HEK293 (cell line): ENCODE data around the gene CBFB.

Experiments used
- CTCF ChIA-PET: fragments of 350-600 bp; formaldehyde crosslinking; extraction: SDS; loops from one replicate; lab custom pipeline; 2021; ENCODE audit warnings: antibody characterized with exemption; lab: Yijun Ruan, JAX
- POLR2A ChIA-PET: fragments of 300-600 bp; formaldehyde crosslinking; extraction: SDS; loops from one replicate; lab custom pipeline; 2020; ENCODE audit warnings: antibody characterized with exemption, inconsistent platforms; lab: Yijun Ruan, JAX
- H3K27ac ChIP-seq: fragments of 200-500 bp; sonication (Bioruptor generic); 2 replicates; pipeline ENCODE4 v1.5.1; 2014; ENCODE audit warnings: low read depth, low read length, control low read depth, inconsistent platforms; ENCODE audit errors: extremely low read depth
- H3K36me3 ChIP-seq, 2 experiments: fragments of 200-500 bp in 1 of 2; sonication (Bioruptor generic) in 1 of 2; 1 replicate in 1 of 2; 2 replicates in 1 of 2; pipeline ENCODE4 v1.5.1; 2014 to 2017; ENCODE audit warnings: inconsistent platforms in 2 of 2, low read length in 2 of 2; ENCODE audit not compliant: control insufficient read depth in 2 of 2, insufficient read depth in 1 of 2
- H3K4me1 ChIP-seq: fragments of 200-500 bp; sonication (Bioruptor generic); 2 replicates; pipeline ENCODE4 v1.5.1; 2014; ENCODE audit warnings: mild to moderate bottlenecking, low read length, inconsistent platforms; ENCODE audit not compliant: control insufficient read depth, insufficient read depth
- H3K4me3 ChIP-seq: 2 replicates; pipeline ENCODE4 v1.5.1; 2011; ENCODE audit warnings: low read depth, mild to moderate bottlenecking, control low read depth, low read length, moderate library complexity
- H3K9me3 ChIP-seq: fragments of 200-500 bp; sonication (Bioruptor generic); 2 replicates; pipeline ENCODE4 v1.5.1; 2014; ENCODE audit warnings: low read depth, low read length, inconsistent platforms; ENCODE audit not compliant: control insufficient read depth, insufficient read depth
- EGR2 ChIP-seq: fragments of 450-650 bp; formaldehyde crosslinking; IDR thresholded peaks from 2 replicates; pipeline ENCODE4 v1.5.1; 2016; ENCODE audit warnings: low read depth, missing biosample characterization, missing genetic modification characterization
- IKZF3 ChIP-seq: fragments of 450-650 bp; IDR thresholded peaks from 2 replicates; pipeline ENCODE4 v1.5.0; 2018; ENCODE audit warnings: missing biosample characterization, mild to moderate bottlenecking, missing genetic modification characterization, moderate library complexity
- KLF7 ChIP-seq: fragments of 450-650 bp; formaldehyde crosslinking; IDR thresholded peaks from 2 replicates; pipeline ENCODE4 v1.5.1; 2016; ENCODE audit warnings: missing biosample characterization, missing genetic modification characterization, borderline replicate concordance
- PRDM6 ChIP-seq: fragments of 450-650 bp; formaldehyde crosslinking; IDR thresholded peaks from 2 replicates; pipeline ENCODE4 v1.5.1; 2017; ENCODE audit warnings: missing biosample characterization, missing genetic modification characterization
- WT1 ChIP-seq: fragments of 450-650 bp; formaldehyde crosslinking; IDR thresholded peaks from 2 replicates; pipeline ENCODE4 v1.5.1; 2016; ENCODE audit warnings: missing biosample characterization, missing genetic modification characterization
- ZBTB10 ChIP-seq: fragments of 450-650 bp; formaldehyde crosslinking; IDR thresholded peaks from 2 replicates; pipeline ENCODE4 v1.5.1; 2016; ENCODE audit warnings: missing biosample characterization, missing genetic modification characterization
- ZEB2 ChIP-seq: fragments of 450-650 bp; formaldehyde crosslinking; IDR thresholded peaks from 2 replicates; pipeline ENCODE4 v1.5.1; 2016; ENCODE audit warnings: missing biosample characterization, missing genetic modification characterization
- ZNF10 ChIP-seq: fragments of 450-650 bp; formaldehyde crosslinking; IDR thresholded peaks from 2 replicates; pipeline ENCODE4 v1.5.1; 2017; ENCODE audit warnings: missing biosample characterization, missing genetic modification characterization
- ZNF148 ChIP-seq: fragments of 450-650 bp; formaldehyde crosslinking; IDR thresholded peaks from 2 replicates; pipeline ENCODE4 v1.5.0; 2017; ENCODE audit warnings: missing biosample characterization, missing genetic modification characterization, borderline replicate concordance
- ZNF16 ChIP-seq: fragments of 450-650 bp; formaldehyde crosslinking; IDR thresholded peaks from 2 replicates; pipeline ENCODE4 v1.5.1; 2016; ENCODE audit warnings: low read depth, missing biosample characterization, missing genetic modification characterization
- ZNF202 ChIP-seq: fragments of 450-650 bp; formaldehyde crosslinking; IDR thresholded peaks from 2 replicates; pipeline ENCODE4 v1.5.1; 2016; ENCODE audit warnings: missing biosample characterization, missing genetic modification characterization, borderline replicate concordance
- ZNF280C ChIP-seq: fragments of 450-650 bp; formaldehyde crosslinking; IDR thresholded peaks from 2 replicates; pipeline ENCODE4 v1.5.1; 2016; ENCODE audit warnings: missing biosample characterization, missing genetic modification characterization
- ZNF324 ChIP-seq: fragments of 450-650 bp; formaldehyde crosslinking; IDR thresholded peaks from 2 replicates; pipeline ENCODE4 v1.5.1; 2016; ENCODE audit warnings: missing biosample characterization, missing genetic modification characterization
- ZNF398 ChIP-seq: fragments of 450-650 bp; formaldehyde crosslinking; IDR thresholded peaks from 2 replicates; pipeline ENCODE4 v1.5.1; 2017; ENCODE audit warnings: missing biosample characterization, missing genetic modification characterization
- ZNF560 ChIP-seq: fragments of 450-650 bp; formaldehyde crosslinking; IDR thresholded peaks from 2 replicates; pipeline ENCODE4 v1.5.1; 2017; ENCODE audit warnings: missing biosample characterization, missing genetic modification characterization, borderline replicate concordance
- ZNF571 ChIP-seq: fragments of 450-650 bp; formaldehyde crosslinking; IDR thresholded peaks from 2 replicates; pipeline ENCODE4 v1.5.0; 2017; ENCODE audit warnings: missing biosample characterization, missing genetic modification characterization
- ZNF610 ChIP-seq: fragments of 450-650 bp; formaldehyde crosslinking; IDR thresholded peaks from 2 replicates; pipeline ENCODE4 v1.5.1; 2016; ENCODE audit warnings: missing biosample characterization, missing genetic modification characterization, borderline replicate concordance
- ZNF704 ChIP-seq: fragments of 450-650 bp; formaldehyde crosslinking; IDR thresholded peaks from 2 replicates; pipeline ENCODE4 v1.5.1; 2016; ENCODE audit warnings: missing biosample characterization, missing genetic modification characterization
- ZNF707 ChIP-seq: fragments of 450-650 bp; formaldehyde crosslinking; IDR thresholded peaks from 2 replicates; pipeline ENCODE4 v1.5.1; 2016; ENCODE audit warnings: missing biosample characterization, missing genetic modification characterization
- ZNF777 ChIP-seq: fragments of 450-650 bp; formaldehyde crosslinking; IDR thresholded peaks from 2 replicates; pipeline ENCODE4 v1.5.1; 2017; ENCODE audit warnings: missing biosample characterization, missing genetic modification characterization, borderline replicate concordance
- ZSCAN18 ChIP-seq: fragments of 450-650 bp; formaldehyde crosslinking; IDR thresholded peaks from 2 replicates; pipeline ENCODE4 v1.5.1; 2016; ENCODE audit warnings: missing biosample characterization, missing genetic modification characterization

The CBFB gene

GRCh38 chr16:67050796-67051195 is 21.8 kb downstream of the CBFB start:
- CTCF ChIA-PET, result interaction anchor here (0.7 kb wide), 1 partner anchor 122 kb away, joined by 3 read pairs; no protein-coding TSS in a partner anchor
- H3K27ac ChIP-seq, result no peak overlapping the region
- no peaks in the 10 kb centered on the region for H3K9me3 ChIP-seq
- peaks cover 0 to 2% of the 10 kb centered on the region in 2 experiments; a peak in 2 of 3 replicates for H3K36me3 ChIP-seq
- TF ChIP-seq PRDM6 (no peak), KLF7 (tag by site-specific recombination) (no peak), ZNF707 (tag by site-specific recombination) (no peak), ZNF777 (no peak)
- no peaks in the 10 kb centered on the region for H3K4me1 ChIP-seq
- no peak overlapping the region for H3K4me3 ChIP-seq
- POLR2A ChIA-PET, result no interaction called here

GRCh38 chr16:67052399-67052798 is 23.4 kb downstream of the CBFB start:
- POLR2A ChIA-PET, result no interaction called here
- Histone ChIP-seq H3K27ac (no peak overlapping the region), H3K4me1 (no peaks in the 10 kb centered on the region), H3K4me3 (no peak overlapping the region), H3K9me3 (no peaks in the 10 kb centered on the region), H3K36me3 (peaks cover 0 to 2% of the 10 kb centered on the region in 2 experiments; a peak in 2 of 3 replicates)
- CTCF ChIA-PET, result interaction anchor here (0.7 to 1.2 kb wide), 2 partner anchors 13 to 35 kb away, joined by 3 read pairs; no protein-coding TSS in a partner anchor
- TF ChIP-seq ZNF610 (tag by site-specific recombination) (no peak), WT1 (tag by site-specific recombination) (no peak), ZBTB10 (tag by site-specific recombination) (no peak), ZNF560 (tag by site-specific recombination) (no peak), ZSCAN18 (no peak), ZNF148 (tag by site-specific recombination) (no peak), ZEB2 (tag by site-specific recombination) (no peak), IKZF3 (tag by site-specific recombination) (no peak), ZNF324 (tag by site-specific recombination) (no peak), ZNF571 (no peak), ZNF280C (tag by site-specific recombination) (no peak), ZNF16 (tag by site-specific recombination) (no peak), EGR2 (no peak), ZNF10 (tag by site-specific recombination) (no peak), ZNF202 (tag by site-specific recombination) (no peak), ZNF398 (no peak), ZNF704 (tag by site-specific recombination) (no peak)
